OCI-LY1 (cell line): ENCODE measurements around the gene ABCC11.

Source experiments
- H2AFZ ChIP-seq: fragments of 200-600 bp; sonication (generic), shearing (Covaris generic); 2 replicates; pipeline ENCODE4 v1.6.0; 2014; ENCODE audit warnings: antibody characterized with exemption, mild to moderate bottlenecking, low read length
- H3F3A ChIP-seq: fragments of 200-600 bp; sonication (generic), shearing (Covaris generic); 2 replicates; pipeline ENCODE4 v1.6.0; 2014; ENCODE audit warnings: mild to moderate bottlenecking, antibody characterized with exemption, low read length, moderate library complexity; ENCODE audit not compliant: insufficient read depth
- H3K27ac ChIP-seq: fragments of 200-600 bp; sonication (generic); 2 replicates; pipeline ENCODE4 v1.5.1; 2014; ENCODE audit warnings: low read length, mixed run types, mild to moderate bottlenecking, low read depth; ENCODE audit not compliant: poor library complexity, severe bottlenecking
- H3K27me3 ChIP-seq: fragments of 200-600 bp; sonication (generic); 2 replicates; pipeline ENCODE4 v1.6.0; 2014; ENCODE audit warnings: antibody characterized with exemption, mild to moderate bottlenecking, low read length, moderate library complexity; ENCODE audit not compliant: insufficient read depth
- H3K36me3 ChIP-seq: fragments of 200-600 bp; sonication (generic); 2 replicates; pipeline ENCODE4 v1.6.1; 2014; ENCODE audit warnings: mild to moderate bottlenecking, antibody characterized with exemption, low read length, moderate library complexity, mixed read lengths; ENCODE audit not compliant: insufficient read depth
- H3K4me1 ChIP-seq: fragments of 200-600 bp; sonication (generic); 2 replicates; pipeline ENCODE4 v1.5.1; 2014; ENCODE audit warnings: mild to moderate bottlenecking, low read length, moderate library complexity; ENCODE audit not compliant: insufficient read depth, severe bottlenecking
- H3K4me2 ChIP-seq: fragments of 200-600 bp; sonication (generic), shearing (Covaris generic); 2 replicates; pipeline ENCODE4 v1.6.1; 2014; ENCODE audit warnings: low read length
- H3K4me3 ChIP-seq: fragments of 200-600 bp; sonication (generic); 2 replicates; pipeline ENCODE4 v1.5.1; 2014; ENCODE audit warnings: low read length, low read depth, mild to moderate bottlenecking, mixed read lengths; ENCODE audit not compliant: poor library complexity, severe bottlenecking
- H3K79me2 ChIP-seq: fragments of 200-600 bp; shearing (Covaris generic); 2 replicates; pipeline ENCODE4 v1.6.1; 2016; ENCODE audit warnings: mixed run types, low read length, mixed read lengths; ENCODE audit not compliant: insufficient read depth
- H3K9ac ChIP-seq: fragments of 200-600 bp; sonication (generic), shearing (Covaris generic); 2 replicates; pipeline ENCODE4 v1.6.1; 2014; ENCODE audit warnings: mild to moderate bottlenecking, low read length, mixed read lengths
- H3K9me2 ChIP-seq: fragments of 200-600 bp; sonication (generic), shearing (Covaris generic); 2 replicates; pipeline ENCODE4 v1.6.1; 2014; ENCODE audit warnings: low read depth, mild to moderate bottlenecking, low read length, mixed read lengths
- H3K9me3 ChIP-seq: fragments of 200-600 bp; shearing (Covaris generic); 2 replicates; pipeline ENCODE4 v1.6.1; 2014; ENCODE audit warnings: low read length, mixed read lengths
- H4K20me1 ChIP-seq: fragments of 200-600 bp; sonication (generic), shearing (Covaris generic); 2 replicates; pipeline ENCODE4 v1.6.0; 2016; ENCODE audit warnings: mild to moderate bottlenecking, low read length; ENCODE audit not compliant: insufficient read depth
- EZH2 ChIP-seq: fragments of 200-600 bp; sonication (generic), shearing (Covaris generic); IDR thresholded peaks from 2 replicates; pipeline ENCODE4 v1.8.0; 2017; ENCODE audit warnings: borderline replicate concordance, mixed run types, mild to moderate bottlenecking, antibody characterized with exemption, low read length, moderate library complexity, mixed read lengths
- TF ChIP-seq, protein P1 (sequence below): fragments of 200-600 bp; sonication (generic), shearing (Covaris generic); IDR thresholded peaks from 2 replicates; pipeline ENCODE4 v1.5.1; 2017; ENCODE audit warnings: mild to moderate bottlenecking, antibody characterized with exemption, low read length, moderate library complexity, mixed read lengths

The ABCC11 gene

DNA sequence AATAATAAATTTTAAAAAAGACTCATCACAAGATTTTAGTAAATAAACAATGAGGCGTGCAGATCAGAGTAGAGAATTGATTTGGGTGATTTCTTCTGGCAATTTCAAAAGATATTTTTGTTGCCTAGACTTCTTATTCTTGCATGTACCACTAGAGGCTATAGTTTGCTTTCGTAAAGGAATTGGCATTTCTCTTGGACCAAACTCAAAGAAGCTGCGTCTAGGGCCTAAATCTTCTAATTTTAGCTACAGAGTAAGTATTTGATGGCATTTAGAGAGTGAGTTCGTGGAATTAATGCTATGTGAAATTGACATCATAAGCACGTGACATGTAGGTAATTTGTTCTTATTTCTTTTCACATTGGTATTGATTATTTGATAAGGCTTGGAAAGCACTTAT, 24.4 kb upstream of the ABCC11 start:
- H3F3A ChIP-seq, result no peaks in the 10 kb centered on the region
- no peaks in the 10 kb centered on the region for H3K79me2 ChIP-seq
- no peak overlapping the region for H2AFZ ChIP-seq
- H3K27me3 ChIP-seq, result no peaks in the 10 kb centered on the region
- TF ChIP-seq EZH2, result no peak
- TF ChIP-seq, protein P1, sequence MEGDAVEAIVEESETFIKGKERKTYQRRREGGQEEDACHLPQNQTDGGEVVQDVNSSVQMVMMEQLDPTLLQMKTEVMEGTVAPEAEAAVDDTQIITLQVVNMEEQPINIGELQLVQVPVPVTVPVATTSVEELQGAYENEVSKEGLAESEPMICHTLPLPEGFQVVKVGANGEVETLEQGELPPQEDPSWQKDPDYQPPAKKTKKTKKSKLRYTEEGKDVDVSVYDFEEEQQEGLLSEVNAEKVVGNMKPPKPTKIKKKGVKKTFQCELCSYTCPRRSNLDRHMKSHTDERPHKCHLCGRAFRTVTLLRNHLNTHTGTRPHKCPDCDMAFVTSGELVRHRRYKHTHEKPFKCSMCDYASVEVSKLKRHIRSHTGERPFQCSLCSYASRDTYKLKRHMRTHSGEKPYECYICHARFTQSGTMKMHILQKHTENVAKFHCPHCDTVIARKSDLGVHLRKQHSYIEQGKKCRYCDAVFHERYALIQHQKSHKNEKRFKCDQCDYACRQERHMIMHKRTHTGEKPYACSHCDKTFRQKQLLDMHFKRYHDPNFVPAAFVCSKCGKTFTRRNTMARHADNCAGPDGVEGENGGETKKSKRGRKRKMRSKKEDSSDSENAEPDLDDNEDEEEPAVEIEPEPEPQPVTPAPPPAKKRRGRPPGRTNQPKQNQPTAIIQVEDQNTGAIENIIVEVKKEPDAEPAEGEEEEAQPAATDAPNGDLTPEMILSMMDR, result no peak
- no peak overlapping the region for H3K4me2 ChIP-seq
- H3K4me3 ChIP-seq, result no peak overlapping the region
- H3K9me2 ChIP-seq, result no peaks in the 10 kb centered on the region
- no peaks in the 10 kb centered on the region for H4K20me1 ChIP-seq
- H3K4me1 ChIP-seq, result no peaks in the 10 kb centered on the region
- no peak overlapping the region for H3K9ac ChIP-seq
- H3K27ac ChIP-seq, result no peak overlapping the region
- no peaks in the 10 kb centered on the region for H3K9me3 ChIP-seq
- peaks cover 25% of the 10 kb centered on the region; the same call in 1 of the 2 replicates for H3K36me3 ChIP-seq

DNA sequence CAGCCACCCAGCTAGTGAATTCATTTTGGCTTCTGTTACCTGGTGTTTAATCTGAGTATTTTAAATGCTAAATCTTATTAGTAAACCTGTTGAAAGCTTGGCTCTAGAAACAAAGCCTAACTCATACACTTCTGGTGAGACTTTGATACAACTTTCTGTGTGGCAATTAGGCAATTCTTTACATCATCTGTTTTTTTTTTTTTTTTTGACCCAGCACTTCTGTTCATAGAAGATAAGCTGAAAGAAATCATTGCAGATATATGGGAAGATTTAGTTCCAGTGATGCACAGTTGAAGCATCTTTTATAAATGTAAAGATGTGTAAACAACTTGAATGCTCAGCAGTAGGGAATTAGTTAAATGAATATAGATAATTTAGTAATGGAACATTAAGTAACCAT, 21.7 kb upstream of the ABCC11 start:
- Histone ChIP-seq H3K9ac (no peak overlapping the region), H3K9me3 (no peaks in the 10 kb centered on the region), H3K4me1 (no peaks in the 10 kb centered on the region), H3K9me2 (no peaks in the 10 kb centered on the region), H4K20me1 (no peaks in the 10 kb centered on the region), H3K4me3 (no peak overlapping the region), H3K36me3 (peaks cover 27% of the 10 kb centered on the region; the same call in 1 of the 2 replicates), H3K27ac (no peak overlapping the region), H3K79me2 (no peaks in the 10 kb centered on the region), H3F3A (no peaks in the 10 kb centered on the region), H3K27me3 (no peaks in the 10 kb centered on the region), H3K4me2 (no peak overlapping the region), H2AFZ (no peak overlapping the region)
- TF ChIP-seq, protein P1, result no peak
- no peak for TF ChIP-seq EZH2

DNA sequence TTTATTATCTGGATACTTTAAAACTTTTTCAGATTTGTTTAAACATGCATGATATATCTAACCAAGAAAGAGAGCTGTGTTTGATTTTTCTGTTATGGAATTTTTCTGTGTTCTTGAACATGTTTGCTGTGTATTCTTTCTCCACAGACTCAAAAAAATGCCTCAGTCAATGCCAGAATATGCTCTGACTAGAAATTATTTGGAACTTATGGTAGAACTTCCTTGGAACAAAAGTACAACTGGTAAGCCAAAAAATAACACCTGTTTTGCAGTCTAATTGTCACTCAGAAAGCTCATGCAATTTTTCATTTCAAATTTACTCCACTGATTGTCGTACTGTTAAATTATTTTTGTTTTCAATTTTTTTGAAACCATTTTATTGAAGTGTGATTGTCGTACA, 15.3 kb upstream of the ABCC11 start:
- no peak for TF ChIP-seq EZH2
- TF ChIP-seq, protein P1, result no peak
- Histone ChIP-seq H3K27ac (no peak overlapping the region), H3K9me3 (no peaks in the 10 kb centered on the region), H3F3A (no peaks in the 10 kb centered on the region), H3K4me1 (no peaks in the 10 kb centered on the region), H3K9me2 (no peaks in the 10 kb centered on the region), H4K20me1 (no peaks in the 10 kb centered on the region), H3K9ac (no peak overlapping the region), H3K4me2 (no peak overlapping the region), H3K27me3 (no peaks in the 10 kb centered on the region), H3K79me2 (no peaks in the 10 kb centered on the region), H2AFZ (no peak overlapping the region), H3K36me3 (peaks cover 63% of the 10 kb centered on the region), H3K4me3 (no peak overlapping the region)
